GM18907 (cell line): ENCODE data around the gene TIMM10B.

Experiments used
- ATAC-seq: cut with Tn5 transposase; IDR thresholded peaks from one replicate; pipeline ENCODE4 v1.9.1; 2021; ENCODE audit warnings: mild to moderate bottlenecking, moderate library complexity; ENCODE audit not compliant: unreplicated experiment

Gene TIMM10B

GRCh38 chr11:6481012-6481923, at the start of gene TIMM10B, which contains the start of gene ARFIP2:
Gene TIMM10B (plus strand): TSS chr11:6481501. CDS start chr11:6481517, 16 bp downstream.
Gene ARFIP2 (minus strand): TSS chr11:6481331. CDS start chr11:6480421, 910 bp downstream.
- ATAC-seq = peak; percentile 99

DNA sequence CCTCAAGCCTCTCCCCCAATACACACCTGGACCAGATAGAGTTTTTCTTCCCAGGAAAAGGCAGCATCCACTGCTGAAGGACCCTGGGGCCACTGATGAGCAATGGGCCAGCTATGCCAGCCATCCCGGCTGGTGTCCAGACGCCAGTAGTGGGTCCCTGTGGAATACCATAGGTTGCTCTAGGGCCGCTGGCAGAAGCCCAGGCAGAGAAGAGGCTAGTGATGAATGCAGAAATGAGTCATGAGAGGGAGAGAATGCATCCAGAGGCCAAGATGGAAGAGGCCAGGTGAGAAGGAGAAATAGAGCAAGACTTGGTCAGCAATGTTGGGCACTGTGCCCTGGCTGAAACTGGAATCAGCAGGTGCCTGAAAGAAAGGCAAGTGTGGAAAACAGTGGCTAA, 49.4 kb upstream of the TIMM10B start:
- ATAC-seq = no peak

GRCh38 chr11:6433998-6434660, 47.2 kb upstream of the TIMM10B start:
- peak; percentile 49 for ATAC-seq

GRCh38 chr11:6437423-6437822, 43.9 kb upstream of the TIMM10B start:
- ATAC-seq = no peak

GRCh38 chr11:6437993-6438392, 43.3 kb upstream of the TIMM10B start:
- no peak for ATAC-seq

- peak; percentile 39 for ATAC-seq
These were observed 42.2 kb upstream of the TIMM10B start for GRCh38 chr11:6438979-6439571.

- no peak for ATAC-seq
These were observed 40.4 kb upstream of the TIMM10B start, which contains the start of gene HPX for GRCh38 chr11:6440906-6441358. Gene HPX (minus strand): TSS chr11:6440987. CDS start chr11:6440963, 24 bp downstream.

DNA sequence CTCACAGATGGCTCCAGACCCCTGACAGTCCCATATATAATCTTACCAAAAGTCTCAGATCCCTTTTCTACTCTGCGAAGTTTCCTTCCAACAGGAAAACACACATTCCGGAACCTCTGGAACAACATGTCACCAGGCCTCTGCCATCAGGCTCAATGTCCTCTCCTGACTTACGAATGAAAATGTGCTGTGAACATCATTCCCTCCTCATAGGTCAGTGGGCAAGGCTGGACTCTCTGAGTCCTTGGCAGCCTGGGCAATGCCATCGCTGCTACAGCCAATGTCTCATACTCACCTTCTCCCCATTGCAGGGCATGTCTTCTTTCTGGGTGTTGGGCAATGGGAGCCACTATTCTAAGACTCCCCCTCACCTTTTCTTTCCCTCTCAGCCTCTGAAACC, 38.9 kb upstream of the TIMM10B start:
- no peak for ATAC-seq

- ATAC-seq = peak; percentile 81
These were observed 37.9 kb upstream of the TIMM10B start for GRCh38 chr11:6443269-6444003.

DNA sequence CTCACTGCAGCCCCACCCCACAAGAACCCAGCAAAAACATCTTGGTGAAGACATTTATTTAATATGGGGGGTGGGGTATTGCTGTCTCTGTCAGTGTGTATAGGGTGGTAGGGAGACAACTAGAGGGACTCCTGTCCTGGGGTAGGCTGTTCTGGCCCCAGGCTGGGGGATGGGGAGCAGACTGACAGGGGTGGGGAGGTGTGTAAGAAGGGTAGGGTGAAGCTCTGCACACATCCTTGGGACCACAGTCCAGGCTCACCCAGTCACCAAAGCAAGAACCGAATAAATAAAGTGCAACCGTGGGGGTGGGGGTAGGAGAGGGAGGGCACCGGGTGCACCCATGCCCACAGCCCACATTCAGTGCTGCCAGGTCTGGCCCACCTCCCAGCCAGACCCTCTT, 32.7 kb upstream of the TIMM10B start:
- ATAC-seq = no peak

DNA sequence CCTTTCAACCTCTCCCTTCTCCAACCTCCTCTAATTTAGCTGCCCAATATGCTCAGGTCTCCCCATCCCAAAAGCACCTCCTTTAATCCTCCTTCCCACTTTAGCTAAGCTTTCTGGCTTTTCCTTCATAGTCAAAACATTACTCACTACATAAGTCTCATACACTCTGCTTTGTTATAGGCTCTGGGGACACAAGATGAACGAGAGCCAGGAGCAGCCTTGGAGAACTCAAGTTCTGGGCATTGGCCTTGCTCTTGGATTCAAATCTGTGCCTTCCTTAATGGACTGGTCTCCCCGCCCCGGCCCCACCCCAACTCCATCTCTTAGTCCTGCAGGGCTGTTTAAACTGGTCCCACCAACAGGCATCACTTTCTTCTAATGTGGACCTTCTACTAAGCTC, 29.1 kb upstream of the TIMM10B start:
- no peak for ATAC-seq

- ATAC-seq = no peak
These were observed 28.1 kb upstream of the TIMM10B start for GRCh38 chr11:6453152-6453551.

- no peak for ATAC-seq
These were observed 26.2 kb upstream of the TIMM10B start for GRCh38 chr11:6455070-6455469.

DNA sequence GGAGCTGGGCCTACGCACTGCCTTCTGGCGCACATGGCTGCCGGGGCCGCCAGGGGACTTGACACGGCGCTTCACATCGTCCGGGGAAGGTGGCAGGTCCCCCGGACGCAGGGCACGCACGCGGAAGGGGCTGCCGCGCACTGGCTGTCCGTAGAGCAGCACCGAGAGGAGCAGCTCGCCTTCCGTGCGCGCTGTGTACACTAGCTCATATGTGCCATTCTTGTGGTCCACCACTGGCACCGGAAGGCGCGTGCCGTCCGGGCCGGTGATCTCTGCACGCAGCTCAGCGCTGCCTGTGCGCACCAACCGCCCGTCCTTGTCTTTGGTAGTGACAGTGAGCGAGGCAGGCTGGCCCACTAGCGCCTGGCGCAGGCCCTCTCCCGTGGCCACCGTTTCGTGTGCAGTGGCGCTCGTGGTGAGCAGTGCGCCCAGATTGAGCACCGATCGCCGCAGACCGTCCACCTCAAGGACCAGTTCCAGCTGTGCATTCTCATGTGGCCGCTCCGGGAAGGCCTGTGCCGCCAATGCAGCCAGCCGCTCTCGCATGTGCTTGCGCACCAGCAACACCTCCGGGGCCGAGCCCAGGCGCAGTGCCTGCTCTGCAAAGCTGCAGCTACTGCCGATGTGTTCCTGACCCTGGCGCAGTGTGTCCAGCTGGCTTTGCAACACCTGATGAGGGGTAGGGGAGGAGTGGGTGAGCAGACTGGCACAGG, 24.8 kb upstream of the TIMM10B start:
- no peak for ATAC-seq

- no peak for ATAC-seq
These were observed 23.6 kb upstream of the TIMM10B start for GRCh38 chr11:6457581-6458320.

DNA sequence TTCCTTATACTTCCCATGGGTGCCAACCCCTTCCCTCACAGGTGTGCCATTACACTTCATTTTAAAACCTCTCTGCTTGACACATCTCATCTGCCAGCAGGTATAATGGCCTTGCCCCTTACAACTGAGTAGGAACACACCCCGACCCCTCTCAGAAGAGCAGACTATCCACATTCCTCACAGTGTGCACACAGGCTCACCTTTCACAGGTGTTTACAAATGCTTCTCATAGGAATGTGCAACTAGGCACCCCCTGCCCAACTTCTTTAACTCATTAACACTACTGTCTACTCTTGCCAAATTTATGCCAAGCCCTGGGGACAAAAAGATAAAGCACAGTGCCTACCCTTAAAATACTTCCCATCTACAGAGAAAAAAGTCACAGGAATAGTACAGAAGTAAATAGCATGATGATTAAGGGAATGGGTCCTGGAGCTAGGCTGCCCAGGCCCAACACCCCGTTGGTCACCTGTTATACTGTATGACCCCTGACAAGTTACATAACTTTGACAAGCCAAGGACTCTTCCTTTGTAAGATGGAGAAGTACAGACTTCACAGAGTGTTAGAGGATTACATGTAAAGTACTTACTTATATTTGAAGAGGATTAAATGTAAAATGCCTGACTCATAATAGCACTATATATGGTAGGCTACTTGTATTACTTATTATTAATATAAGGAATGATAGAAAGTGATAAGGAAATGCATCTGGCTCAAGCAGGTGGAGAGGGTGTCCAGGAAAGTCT, 22.8 kb upstream of the TIMM10B start:
- no peak for ATAC-seq

- no peak for ATAC-seq
These were observed 22.2 kb upstream of the TIMM10B start for GRCh38 chr11:6459099-6459450.

- ATAC-seq = peak; percentile 74
These were observed 12.4 kb upstream of the TIMM10B start for GRCh38 chr11:6468712-6469495.
